NB4 (cell line): Measurements from ENCODE around the gene PRKAG3.

ENCODE experiments used
- MYC ChIP-seq: IDR thresholded peaks from 2 replicates; pipeline ENCODE4 v1.6.1; 2011; ENCODE audit warnings: low read depth, low read length
- TF ChIP-seq, protein P1 (sequence below): IDR thresholded peaks from one replicate; pipeline ENCODE4 v1.5.1; 2012; ENCODE audit warnings: low read depth, low read length

- no peak for TF ChIP-seq MYC
- TF ChIP-seq, protein P1, sequence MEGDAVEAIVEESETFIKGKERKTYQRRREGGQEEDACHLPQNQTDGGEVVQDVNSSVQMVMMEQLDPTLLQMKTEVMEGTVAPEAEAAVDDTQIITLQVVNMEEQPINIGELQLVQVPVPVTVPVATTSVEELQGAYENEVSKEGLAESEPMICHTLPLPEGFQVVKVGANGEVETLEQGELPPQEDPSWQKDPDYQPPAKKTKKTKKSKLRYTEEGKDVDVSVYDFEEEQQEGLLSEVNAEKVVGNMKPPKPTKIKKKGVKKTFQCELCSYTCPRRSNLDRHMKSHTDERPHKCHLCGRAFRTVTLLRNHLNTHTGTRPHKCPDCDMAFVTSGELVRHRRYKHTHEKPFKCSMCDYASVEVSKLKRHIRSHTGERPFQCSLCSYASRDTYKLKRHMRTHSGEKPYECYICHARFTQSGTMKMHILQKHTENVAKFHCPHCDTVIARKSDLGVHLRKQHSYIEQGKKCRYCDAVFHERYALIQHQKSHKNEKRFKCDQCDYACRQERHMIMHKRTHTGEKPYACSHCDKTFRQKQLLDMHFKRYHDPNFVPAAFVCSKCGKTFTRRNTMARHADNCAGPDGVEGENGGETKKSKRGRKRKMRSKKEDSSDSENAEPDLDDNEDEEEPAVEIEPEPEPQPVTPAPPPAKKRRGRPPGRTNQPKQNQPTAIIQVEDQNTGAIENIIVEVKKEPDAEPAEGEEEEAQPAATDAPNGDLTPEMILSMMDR = no peak
These were observed 3.1 kb upstream of the PRKAG3 start for GRCh38 chr2:218834685-218835084.
